ENCODE measurements around the gene ALDH9A1. TPM values are rescaled to one million over a fixed set of nuclear protein-coding genes. Genes with fewer than 3 reads are reported as not detected.

The ALDH9A1 gene
- total and polyA plus RNA-seq, 2 donors (not counting 3 experiments of a cell fraction or from before 2014, with no cell fraction given) = 25.5 to 47.4 TPM

DNA sequence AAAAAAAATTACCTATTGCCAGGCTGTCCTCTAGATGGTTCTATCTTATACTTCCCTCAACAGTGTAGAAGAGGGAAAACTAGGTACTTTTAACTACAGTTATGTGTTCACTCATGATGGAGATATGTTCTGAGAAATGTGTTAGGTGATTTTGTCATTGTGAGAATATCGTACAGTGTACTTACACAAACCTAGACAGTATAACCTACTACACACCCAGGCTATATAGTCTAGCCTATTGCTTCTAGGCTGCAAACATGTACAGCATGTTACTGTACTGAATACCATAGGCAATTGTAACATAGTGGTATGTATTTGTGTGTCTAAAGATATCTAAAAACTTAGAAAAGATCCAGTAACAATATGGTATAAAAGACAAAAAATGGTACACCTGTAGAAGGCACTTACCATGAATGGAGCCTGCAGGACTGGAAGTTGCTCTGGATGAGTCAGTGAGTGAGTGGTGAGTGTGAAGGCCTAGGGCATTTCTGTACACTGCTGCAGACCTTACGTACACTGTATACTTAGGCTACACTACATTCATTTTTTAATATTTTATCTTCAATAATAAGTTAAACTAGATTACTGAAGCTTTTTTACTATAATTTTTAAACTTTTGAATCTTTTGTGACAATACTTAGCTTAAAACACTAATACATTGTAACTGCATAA is 54.2 kb downstream of the ALDH9A1 start:
- Histone ChIP-seq H4K20me1 (replicated peaks; ENCODE audit: control insufficient read depth, extremely low read depth, insufficient read depth, low read length) (no peaks in the 10 kb centered on the region), H3K9me3 (replicated peaks; ENCODE audit: control insufficient read depth, insufficient read depth, low read length) (no peaks in the 10 kb centered on the region), H3K9me1 (replicated peaks; ENCODE audit: control insufficient read depth, extremely low read depth, insufficient read depth, low read length) (no peaks in the 10 kb centered on the region), H3K27me3 (ENCODE audit: control insufficient read depth in 2 of 2, insufficient read depth in 2 of 2, low read length in 2 of 2) (no peaks in the 10 kb centered on the region), H2AFZ (ENCODE audit: low read depth, low read length) (no peak overlapping the region), H3K4me2 (ENCODE audit: insufficient read depth, low read length) (no peak overlapping the region), H3K4me1 (ENCODE audit: control insufficient read depth, extremely low read depth, insufficient read depth, low read length) (peaks cover 11% of the 10 kb centered on the region), H3K4me3 (replicated peaks in 1 of 3; ENCODE audit: insufficient read depth in 1 of 3, low read depth in 1 of 3, low read length in 3 of 3) (no peak overlapping the region), H3K27ac (ENCODE audit: insufficient read depth, low read depth, low read length) (no peak overlapping the region), H3K36me3 (ENCODE audit: control insufficient read depth in 2 of 2, extremely low read depth in 1 of 2, insufficient read depth in 2 of 2, low read length in 2 of 2) (peaks cover 2 to 7% of the 10 kb centered on the region in 2 experiments), H3K9ac (replicated peaks; ENCODE audit: extremely low read depth, insufficient read depth, low read length) (no peak overlapping the region), H3K79me2 (ENCODE audit: control insufficient read depth, insufficient read depth, low read length) (peaks cover 32% of the 10 kb centered on the region)
- TF ChIP-seq POLR2AphosphoS5 (IDR thresholded peaks at IDR 0.05; ENCODE audit: insufficient read depth, low read depth, low read length) (no peak), FOS (IDR thresholded peaks at IDR 0.05; ENCODE audit: borderline replicate concordance, insufficient read depth, low read length) (peak; percentile 14)
- POLR2A ChIA-PET = no interaction called here
- dilution Hi-C loops (cut with MboI; ENCODE audit: extremely low pct_ligation_motif_present, low sequenced_read_pairs) (no loop called here), intact Hi-C loops (cut with micrococcal nuclease) (no loop called here)
- BruUV-seq (replicated peaks) = no TSS peak
- FAIRE-seq (no peak), DNase-seq (ENCODE audit: low read depth, low spot score) (no peak)
- CTCF ChIA-PET = interaction anchor here (0.7 kb wide), 1 partner anchor 251 kb away, joined by 3 read pairs; no protein-coding TSS in a partner anchor

DNA sequence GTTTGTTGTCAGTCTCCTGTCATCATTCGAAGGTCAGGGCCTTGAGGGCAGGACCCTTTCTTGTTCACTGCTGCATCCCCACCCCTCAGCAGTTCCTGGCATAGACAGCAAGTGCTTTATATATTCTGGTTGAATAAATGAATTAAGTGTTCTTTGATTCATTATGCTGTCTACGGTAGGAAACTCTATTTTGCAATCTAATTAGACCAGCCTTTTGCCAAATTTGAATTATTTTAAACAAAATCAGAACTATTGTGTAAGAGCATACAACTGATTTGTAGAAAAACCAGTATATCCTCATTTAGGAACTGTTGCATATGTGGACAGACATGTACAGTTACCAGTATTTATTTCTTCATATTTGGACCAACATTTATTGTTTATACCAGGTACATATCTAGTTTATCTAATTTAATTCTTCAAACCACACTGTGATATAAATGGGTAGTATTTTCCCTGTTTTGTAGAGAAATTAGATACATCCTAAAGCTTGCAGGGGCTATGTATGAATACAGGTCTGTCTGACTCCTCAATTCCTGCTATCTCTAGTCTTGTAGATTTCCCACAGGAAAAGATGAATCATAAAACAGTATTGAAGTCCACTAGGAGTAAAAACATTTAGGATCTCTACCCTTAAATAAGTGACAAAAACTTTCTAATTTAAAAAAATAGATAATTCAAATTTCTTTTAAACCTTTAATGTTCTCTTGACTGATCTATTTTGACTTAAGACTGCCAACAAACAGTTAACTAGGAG is 57.0 kb downstream of the ALDH9A1 start:
- no TSS peak for BruUV-seq (replicated peaks)
- H3K9me3 ChIP-seq (replicated peaks; ENCODE audit: control insufficient read depth, insufficient read depth, low read length) = no peaks in the 10 kb centered on the region
- no peak overlapping the region for H3K9ac ChIP-seq (replicated peaks; ENCODE audit: extremely low read depth, insufficient read depth, low read length)
- no peak overlapping the region for H2AFZ ChIP-seq (ENCODE audit: low read depth, low read length)
- FAIRE-seq = peak; percentile 64
- H3K27me3 ChIP-seq (ENCODE audit: control insufficient read depth in 2 of 2, insufficient read depth in 2 of 2, low read length in 2 of 2) = no peaks in the 10 kb centered on the region
- H4K20me1 ChIP-seq (replicated peaks; ENCODE audit: control insufficient read depth, extremely low read depth, insufficient read depth, low read length) = no peaks in the 10 kb centered on the region
- peaks cover 0 to 4% of the 10 kb centered on the region in 2 experiments for H3K36me3 ChIP-seq (ENCODE audit: control insufficient read depth in 2 of 2, extremely low read depth in 1 of 2, insufficient read depth in 2 of 2, low read length in 2 of 2)
- H3K4me3 ChIP-seq (replicated peaks in 1 of 3; ENCODE audit: insufficient read depth in 1 of 3, low read depth in 1 of 3, low read length in 3 of 3) = no peak overlapping the region
- H3K9me1 ChIP-seq (replicated peaks; ENCODE audit: control insufficient read depth, extremely low read depth, insufficient read depth, low read length) = no peaks in the 10 kb centered on the region
- CTCF ChIA-PET = interaction anchor here (1.2 kb wide), 1 partner anchor 9 kb away, joined by 3 read pairs; no protein-coding TSS in a partner anchor
- no peak overlapping the region for H3K27ac ChIP-seq (ENCODE audit: insufficient read depth, low read depth, low read length)
- H3K4me1 ChIP-seq (ENCODE audit: control insufficient read depth, extremely low read depth, insufficient read depth, low read length) = peaks cover 15% of the 10 kb centered on the region
- TF ChIP-seq JUN (IDR thresholded peaks at IDR 0.05; ENCODE audit: borderline replicate concordance, insufficient read depth, insufficient read length, low read depth) (no peak), MAX (IDR thresholded peaks at IDR 0.05; ENCODE audit: insufficient read depth, insufficient read length) (no peak), FOS (IDR thresholded peaks at IDR 0.05; ENCODE audit: borderline replicate concordance, insufficient read depth, low read length) (peak; percentile 57), GATA2 (IDR thresholded peaks at IDR 0.05; ENCODE audit: insufficient read depth, insufficient read length, low read depth, low read length) (no peak), MYC (IDR thresholded peaks at IDR 0.05; ENCODE audit: low read depth, low read length) (no peak), EZH2 (IDR thresholded peaks at IDR 0.05; ENCODE audit: borderline replicate concordance, low read depth, low read length, severe bottlenecking) (no peak)
- no peak overlapping the region for H3K4me2 ChIP-seq (ENCODE audit: insufficient read depth, low read length)
- dilution Hi-C loops (cut with MboI; ENCODE audit: extremely low pct_ligation_motif_present, low sequenced_read_pairs) (no loop called here), intact Hi-C loops (cut with micrococcal nuclease) (no loop called here)
- DNase-seq (ENCODE audit: low read depth, low spot score) = peak; percentile 44
- POLR2A ChIA-PET = no interaction called here
- H3K79me2 ChIP-seq (ENCODE audit: control insufficient read depth, insufficient read depth, low read length) = peaks cover 29% of the 10 kb centered on the region

Measured in endothelial cell of umbilical vein (primary cell).